GM12864 (cell line): Measurements from ENCODE around the gene KCTD16.

ENCODE experiments used
- DNase-seq: peaks from one replicate; pipeline ENCODE4 v3.0.0-alpha.2; 2011; ENCODE audit warnings: low read depth
- H3K4me3 ChIP-seq: 2 replicates; pipeline ENCODE4 v1.5.1; 2011; ENCODE audit warnings: mild to moderate bottlenecking, low read depth, low read length, control low read depth
- CTCF ChIP-seq: IDR thresholded peaks from 2 replicates; pipeline ENCODE4 v1.5.1; 2011; ENCODE audit warnings: low read depth, mild to moderate bottlenecking, moderate library complexity, low read length, control low read depth, inconsistent platforms; ENCODE audit errors: missing control alignments

KCTD16 gene

GRCh38 chr5:144130306-144130705 lies 40.4 kb upstream of the KCTD16 start:
- H3K4me3 ChIP-seq, result no peak overlapping the region
- TF ChIP-seq CTCF, result no peak
- no peak for DNase-seq

GRCh38 chr5:144131261-144131660 lies 39.4 kb upstream of the KCTD16 start:
- no peak for TF ChIP-seq CTCF
- DNase-seq, result no peak
- H3K4me3 ChIP-seq, result no peak overlapping the region

GRCh38 chr5:144133050-144133633 lies 37.5 kb upstream of the KCTD16 start:
- no peak for TF ChIP-seq CTCF

GRCh38 chr5:144134194-144134826 lies 36.4 kb upstream of the KCTD16 start:
- DNase-seq, result no peak
- H3K4me3 ChIP-seq, result no peak overlapping the region
- no peak for TF ChIP-seq CTCF

More at GRCh38 chr5:144133050-144133633, 37.5 kb upstream of the KCTD16 start:
- H3K4me3 ChIP-seq, result no peak overlapping the region
- DNase-seq, result no peak

- no peak for DNase-seq
- H3K4me3 ChIP-seq, result no peak overlapping the region
- no peak for TF ChIP-seq CTCF
Measured at GRCh38 chr5:144135113-144135762, 35.4 kb upstream of the KCTD16 start.

GRCh38 chr5:144139586-144139985 lies 31.1 kb upstream of the KCTD16 start:
- no peak for DNase-seq
- H3K4me3 ChIP-seq, result no peak overlapping the region

More at GRCh38 chr5:144139586-144139985, 31.1 kb upstream of the KCTD16 start:
- TF ChIP-seq CTCF, result no peak
